Left ventricle myocardium inferior (tissue), 1 donor: ENCODE data around the gene CNNM3. TPM values are rescaled to one million over a fixed set of nuclear protein-coding genes. Genes with fewer than 3 reads are reported as not detected.
A peak's percentile ranks its signal among the peaks of the same experiment; 100 is the strongest.

Source experiments
- DNase-seq: peaks from one replicate; pipeline ENCODE4 v3.0.0-alpha.2; 2020
- H3K27ac ChIP-seq: fragments of 200-600 bp; replicated peaks from 2 replicates; pipeline ENCODE4 v1.8.0; 2021
- H3K27me3 ChIP-seq: fragments of 200-600 bp; 2 replicates; pipeline ENCODE4 v1.8.0; 2021; ENCODE audit warnings: low read depth
- H3K36me3 ChIP-seq: fragments of 200-600 bp; 2 replicates; pipeline ENCODE4 v1.8.0; 2021
- H3K4me1 ChIP-seq: fragments of 200-600 bp; 2 replicates; pipeline ENCODE4 v1.8.0; 2021
- H3K4me3 ChIP-seq: fragments of 200-600 bp; 2 replicates; pipeline ENCODE4 v1.8.0; 2021; ENCODE audit warnings: mild to moderate bottlenecking, moderate library complexity
- H3K9me3 ChIP-seq: fragments of 200-600 bp; replicated peaks from 2 replicates; pipeline ENCODE4 v1.8.0; 2021
- CTCF ChIP-seq: fragments of 200-600 bp; IDR thresholded peaks from 2 replicates; pipeline ENCODE4 v1.8.0; 2021; ENCODE audit warnings: antibody characterized with exemption, mild to moderate bottlenecking, borderline replicate concordance
- intact Hi-C: fragments of 100-400 bp; cut with micrococcal nuclease; formaldehyde crosslinking; loops from one replicate; pipeline ENCODE4 v1.11.0; 2022
- total RNA-seq: library from RNA; stranded (reverse); fragmentation: NEBNext Ultra II Directional; extraction: Animal tissue kit (Norgen Biotek cat#: 25700); gene quantifications from one replicate; pipeline ENCODE4 v1.2.1, GENCODE V29; 2021
- donor health status: DM: no; HTN: yes; CAD: no; lungs with severe emphysema.

CNNM3 gene
- total RNA-seq, 1 donor from 2014 or later = 11.1 TPM

GRCh38 chr2:96828874-96829273, 12.8 kb downstream of the CNNM3 start:
- Histone ChIP-seq H3K9me3 (no peaks in the 10 kb centered on the region), H3K27me3 (no peaks in the 10 kb centered on the region), H3K4me1 (peaks cover 30% of the 10 kb centered on the region), H3K36me3 (peaks cover 89% of the 10 kb centered on the region), H3K4me3 (no peak overlapping the region), H3K27ac (no peak overlapping the region)
- DNase-seq = no peak
- TF ChIP-seq CTCF = no peak
- intact Hi-C loops = no loop called here

- H3K36me3 ChIP-seq = peaks cover 90% of the 10 kb centered on the region
- intact Hi-C loops = no loop called here
These were observed 14.0 kb downstream of the CNNM3 start for GRCh38 chr2:96830044-96830562.

DNA sequence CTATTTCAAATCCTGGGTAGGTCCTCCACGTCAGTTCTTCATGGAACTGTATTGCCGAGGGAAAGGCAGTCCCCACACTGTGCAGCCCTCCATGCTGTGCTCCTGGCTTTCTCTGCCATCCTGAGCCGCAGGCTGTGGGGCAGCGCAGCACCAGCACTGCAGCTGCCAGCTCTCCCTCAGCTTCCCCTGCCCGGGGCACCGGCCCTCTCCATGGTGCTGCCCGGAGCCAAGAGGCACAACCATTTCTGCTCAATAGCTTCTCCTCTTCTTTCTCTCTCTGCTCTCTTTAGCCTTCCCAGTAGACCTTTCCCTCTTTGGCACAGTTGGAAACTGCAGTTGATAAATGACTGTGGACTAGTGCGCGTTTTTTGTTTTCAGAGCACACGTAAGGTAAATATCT, 15.6 kb downstream of the CNNM3 start:
- H3K9me3 ChIP-seq = no peaks in the 10 kb centered on the region
- intact Hi-C loops = no loop called here
- no peak for DNase-seq
- no peak overlapping the region for H3K4me3 ChIP-seq
- H3K27ac ChIP-seq = peak overlapping the region; percentile 5
- peaks cover 75% of the 10 kb centered on the region for H3K36me3 ChIP-seq
- peaks cover 22% of the 10 kb centered on the region for H3K4me1 ChIP-seq
- H3K27me3 ChIP-seq = no peaks in the 10 kb centered on the region
- TF ChIP-seq CTCF = no peak

More at GRCh38 chr2:96830044-96830562, 14.0 kb downstream of the CNNM3 start:
- Histone ChIP-seq H3K27ac (no peak overlapping the region), H3K4me3 (no peak overlapping the region), H3K9me3 (no peaks in the 10 kb centered on the region), H3K4me1 (peaks cover 22% of the 10 kb centered on the region), H3K27me3 (no peaks in the 10 kb centered on the region)
- no peak for TF ChIP-seq CTCF
- DNase-seq = no peak

DNA sequence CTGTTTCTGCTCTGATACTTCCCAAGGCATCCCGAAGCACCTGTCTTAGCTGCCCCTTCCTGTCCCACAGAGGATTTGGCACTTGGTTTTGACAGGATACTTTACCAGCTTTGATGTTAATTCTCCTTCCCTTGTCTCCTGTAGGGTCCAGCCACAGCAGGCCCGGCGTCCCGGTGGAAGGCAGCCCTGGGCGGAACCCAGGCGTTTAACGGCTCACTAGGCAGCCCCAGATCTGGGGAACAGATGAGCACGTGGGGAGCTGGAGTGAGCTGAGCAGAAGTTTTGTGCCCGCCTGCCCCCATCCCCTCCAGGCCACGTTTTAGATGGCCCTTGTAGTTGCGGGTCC, 16.3 kb downstream of the CNNM3 start:
- H3K9me3 ChIP-seq = no peaks in the 10 kb centered on the region
- TF ChIP-seq CTCF = no peak
- H3K27ac ChIP-seq = peak overlapping the region; percentile 67
- no peaks in the 10 kb centered on the region for H3K27me3 ChIP-seq
- intact Hi-C loops = no loop called here
- no peak for DNase-seq
- H3K4me3 ChIP-seq = no peak overlapping the region
- peaks cover 22% of the 10 kb centered on the region for H3K4me1 ChIP-seq
- H3K36me3 ChIP-seq = peaks cover 72% of the 10 kb centered on the region

- peaks cover 22% of the 10 kb centered on the region for H3K4me1 ChIP-seq
- H3K36me3 ChIP-seq = peaks cover 72% of the 10 kb centered on the region
- H3K27ac ChIP-seq = peak overlapping the region; percentile 67
- no peak for TF ChIP-seq CTCF
- no peak overlapping the region for H3K4me3 ChIP-seq
- DNase-seq = peak; percentile 67
- H3K27me3 ChIP-seq = no peaks in the 10 kb centered on the region
- H3K9me3 ChIP-seq = no peaks in the 10 kb centered on the region
- intact Hi-C loops = no loop called here
These were observed 16.9 kb downstream of the CNNM3 start for GRCh38 chr2:96832754-96833507.
